Mesothelial cell of epicardium (in vitro differentiated cells): Measurements from ENCODE around the gene ZSWIM3. TPM values are rescaled to one million over a fixed set of nuclear protein-coding genes. Genes with fewer than 3 reads are reported as not detected.

Experiments used
- DNase-seq, 2 experiments: peaks; one replicate each; pipeline ENCODE4 v3.0.0; 2021; ENCODE audit warnings: low spot score in 2 of 2; ENCODE audit not compliant: unreplicated experiment in 2 of 2
- H3K27ac Mint-ChIP-seq: 2 replicates; pipeline ENCODE4 v1.8.0; 2021; ENCODE audit warnings: mixed read lengths
- H3K27me3 Mint-ChIP-seq: 2 replicates; pipeline ENCODE4 v1.8.0; 2021; ENCODE audit warnings: low read depth, mixed read lengths
- H3K36me3 Mint-ChIP-seq: 2 replicates; pipeline ENCODE4 v1.8.0; 2021; ENCODE audit warnings: mixed read lengths
- H3K4me1 Mint-ChIP-seq: 2 replicates; pipeline ENCODE4 v1.8.0; 2021; ENCODE audit warnings: mixed read lengths
- H3K4me3 Mint-ChIP-seq: 2 replicates; pipeline ENCODE4 v1.8.0; 2021; ENCODE audit warnings: mild to moderate bottlenecking, moderate library complexity, mixed read lengths
- H3K9me3 Mint-ChIP-seq: 2 replicates; pipeline ENCODE4 v1.8.0; 2021; ENCODE audit warnings: mixed read lengths
- total RNA-seq: library from RNA; stranded (reverse); gene quantifications from 3 replicates; pipeline ENCODE4 v1.2.1, GENCODE V29; 2021
- TF ChIP-seq, protein P1 (sequence below): fragments of 200-600 bp; sonication (generic); IDR thresholded peaks from one replicate; pipeline ENCODE4 v1.5.0; 2021; ENCODE audit warnings: antibody characterized with exemption; ENCODE audit not compliant: unreplicated experiment

Gene ZSWIM3
- total RNA-seq, 1 donor from 2014 or later, result 4.6 TPM

DNA sequence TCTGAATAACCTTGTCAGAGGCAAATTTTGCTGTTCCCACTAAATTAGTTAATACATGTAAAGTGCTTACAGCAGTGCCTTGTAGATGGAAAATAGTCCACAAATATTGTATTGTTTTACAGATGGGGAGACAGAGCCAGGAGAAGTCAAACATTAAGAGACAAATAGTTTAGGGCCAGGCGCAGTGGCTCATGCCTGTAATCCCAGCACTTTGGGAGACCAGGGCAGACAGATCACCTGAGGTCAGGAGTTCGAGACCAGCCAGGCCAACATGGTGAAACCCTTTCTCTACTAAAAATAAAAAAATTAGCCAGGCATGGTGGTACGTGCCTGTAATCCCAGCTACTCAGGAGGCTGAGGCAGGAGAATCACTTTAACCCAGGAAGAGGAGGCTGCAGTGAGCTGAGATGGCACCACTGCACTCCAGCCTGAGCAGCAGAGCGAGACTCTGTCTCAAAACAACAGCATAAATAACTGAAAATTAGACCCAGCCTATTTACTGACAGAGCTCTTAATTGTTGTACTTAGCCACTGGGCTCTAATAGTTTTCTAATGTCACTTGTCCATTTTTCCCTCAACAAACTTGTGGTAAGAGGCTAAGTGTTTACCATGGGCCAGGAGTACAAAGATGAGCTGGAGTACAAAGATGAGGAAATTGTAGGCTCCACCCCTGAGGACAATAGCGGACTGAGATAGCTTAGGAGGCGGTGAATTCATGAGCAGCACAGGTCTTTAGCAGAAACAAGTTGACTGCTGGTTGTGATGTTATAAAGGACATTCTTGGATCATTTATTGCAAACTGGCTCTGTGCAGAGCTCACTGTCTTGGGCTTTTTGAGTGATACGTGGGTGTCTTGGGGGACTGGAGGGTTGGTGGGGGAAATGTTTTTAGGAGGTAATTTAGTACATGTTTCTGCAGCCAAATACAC is 6.4 kb downstream of the ZSWIM3 start:
- Mint-ChIP-seq H3K9me3 (no peaks in the 10 kb centered on the region), H3K27ac (no peak overlapping the region), H3K4me3 (no peak overlapping the region), H3K4me1 (peaks cover 10% of the 10 kb centered on the region), H3K27me3 (no peaks in the 10 kb centered on the region), H3K36me3 (no peaks in the 10 kb centered on the region)
- TF ChIP-seq, protein P1, sequence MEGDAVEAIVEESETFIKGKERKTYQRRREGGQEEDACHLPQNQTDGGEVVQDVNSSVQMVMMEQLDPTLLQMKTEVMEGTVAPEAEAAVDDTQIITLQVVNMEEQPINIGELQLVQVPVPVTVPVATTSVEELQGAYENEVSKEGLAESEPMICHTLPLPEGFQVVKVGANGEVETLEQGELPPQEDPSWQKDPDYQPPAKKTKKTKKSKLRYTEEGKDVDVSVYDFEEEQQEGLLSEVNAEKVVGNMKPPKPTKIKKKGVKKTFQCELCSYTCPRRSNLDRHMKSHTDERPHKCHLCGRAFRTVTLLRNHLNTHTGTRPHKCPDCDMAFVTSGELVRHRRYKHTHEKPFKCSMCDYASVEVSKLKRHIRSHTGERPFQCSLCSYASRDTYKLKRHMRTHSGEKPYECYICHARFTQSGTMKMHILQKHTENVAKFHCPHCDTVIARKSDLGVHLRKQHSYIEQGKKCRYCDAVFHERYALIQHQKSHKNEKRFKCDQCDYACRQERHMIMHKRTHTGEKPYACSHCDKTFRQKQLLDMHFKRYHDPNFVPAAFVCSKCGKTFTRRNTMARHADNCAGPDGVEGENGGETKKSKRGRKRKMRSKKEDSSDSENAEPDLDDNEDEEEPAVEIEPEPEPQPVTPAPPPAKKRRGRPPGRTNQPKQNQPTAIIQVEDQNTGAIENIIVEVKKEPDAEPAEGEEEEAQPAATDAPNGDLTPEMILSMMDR, result no peak
- no peak for DNase-seq

DNA sequence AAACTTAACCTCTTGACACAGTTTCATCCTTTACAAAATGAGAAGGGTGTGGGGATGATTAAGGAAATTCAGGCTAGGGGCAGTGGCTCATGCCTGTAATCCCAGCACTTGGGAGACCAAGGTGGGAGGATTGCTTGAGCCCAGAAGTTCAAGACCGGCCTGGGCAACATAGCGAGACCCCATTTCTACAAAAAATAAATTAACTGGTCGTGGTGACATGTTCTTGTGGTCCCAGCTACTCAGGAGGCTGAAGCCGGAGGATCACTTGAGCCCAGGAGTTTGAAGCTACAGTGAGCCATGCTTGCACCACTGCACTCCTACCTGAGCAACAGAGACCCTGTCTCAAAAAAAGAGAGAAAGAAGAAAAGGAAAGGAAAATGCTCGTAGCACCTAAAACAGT is 9.0 kb downstream of the ZSWIM3 start:
- no peaks in the 10 kb centered on the region for H3K4me1 Mint-ChIP-seq
- DNase-seq, result no peak

DNA sequence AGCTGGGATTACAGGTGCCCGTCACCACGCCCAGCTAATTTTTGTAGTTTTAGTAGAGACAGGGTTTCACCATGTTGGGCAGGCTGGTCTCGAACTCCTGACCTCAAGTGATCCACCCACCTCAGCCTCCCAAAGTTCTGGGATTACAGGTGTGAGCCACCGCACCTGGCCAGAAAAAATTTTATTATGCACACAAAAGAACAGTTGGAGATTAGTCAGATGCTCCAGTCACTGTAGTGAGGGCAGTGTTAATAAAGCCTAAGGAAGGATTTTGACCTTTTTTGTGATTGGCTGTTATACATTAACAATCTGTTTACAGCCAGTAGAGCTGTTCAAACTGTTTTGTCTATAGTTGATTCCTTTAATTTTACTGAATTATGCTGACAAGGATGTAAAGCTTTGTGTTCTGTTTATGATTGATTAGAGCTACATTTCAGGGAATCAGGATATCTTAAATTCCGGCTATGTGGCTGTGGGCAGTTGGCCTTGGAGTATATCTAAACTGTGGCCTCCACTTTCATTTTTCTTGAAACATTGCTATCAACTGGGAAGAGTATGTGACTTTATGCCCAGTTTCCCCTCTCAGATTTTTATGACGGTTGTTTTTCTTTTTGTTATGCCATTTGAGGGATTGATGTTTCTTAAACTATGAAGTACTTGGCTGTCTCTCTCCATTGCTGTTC is 9.9 kb downstream of the ZSWIM3 start:
- DNase-seq, result no peak
- Mint-ChIP-seq H3K4me1 (no peaks in the 10 kb centered on the region), H3K27ac (no peak overlapping the region), H3K9me3 (no peaks in the 10 kb centered on the region), H3K4me3 (no peak overlapping the region), H3K36me3 (peaks cover under 1% of the 10 kb centered on the region), H3K27me3 (no peaks in the 10 kb centered on the region)
- TF ChIP-seq, protein P1, result no peak

More for the DNA sequence above, 9.0 kb downstream of the ZSWIM3 start:
- H3K9me3 Mint-ChIP-seq, result no peaks in the 10 kb centered on the region
- no peaks in the 10 kb centered on the region for H3K36me3 Mint-ChIP-seq
- TF ChIP-seq, protein P1, result no peak
- H3K27ac Mint-ChIP-seq, result no peak overlapping the region
- no peak overlapping the region for H3K4me3 Mint-ChIP-seq
- no peaks in the 10 kb centered on the region for H3K27me3 Mint-ChIP-seq

DNA sequence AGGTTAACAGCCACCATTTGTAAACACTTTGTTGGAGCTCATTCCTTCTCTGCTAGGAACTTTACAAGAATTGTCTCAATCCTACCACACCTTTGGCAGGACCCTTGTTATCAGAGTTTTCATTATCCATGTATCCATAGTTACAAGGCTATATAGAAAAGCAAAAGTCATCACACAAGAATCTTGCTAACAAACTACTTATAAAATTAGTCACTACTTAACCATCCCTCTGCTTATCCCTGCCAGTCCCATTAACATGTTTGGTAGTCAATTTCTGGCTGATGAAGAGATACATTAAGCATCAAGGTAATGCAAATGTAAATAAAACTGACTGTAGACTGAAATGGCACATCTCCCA is 10.4 kb downstream of the ZSWIM3 start:
- Mint-ChIP-seq H3K36me3 (peaks cover 1% of the 10 kb centered on the region), H3K27ac (no peak overlapping the region), H3K9me3 (no peaks in the 10 kb centered on the region), H3K4me1 (no peaks in the 10 kb centered on the region), H3K27me3 (no peaks in the 10 kb centered on the region), H3K4me3 (no peak overlapping the region)
- TF ChIP-seq, protein P1, result no peak
- no peak for DNase-seq

DNA sequence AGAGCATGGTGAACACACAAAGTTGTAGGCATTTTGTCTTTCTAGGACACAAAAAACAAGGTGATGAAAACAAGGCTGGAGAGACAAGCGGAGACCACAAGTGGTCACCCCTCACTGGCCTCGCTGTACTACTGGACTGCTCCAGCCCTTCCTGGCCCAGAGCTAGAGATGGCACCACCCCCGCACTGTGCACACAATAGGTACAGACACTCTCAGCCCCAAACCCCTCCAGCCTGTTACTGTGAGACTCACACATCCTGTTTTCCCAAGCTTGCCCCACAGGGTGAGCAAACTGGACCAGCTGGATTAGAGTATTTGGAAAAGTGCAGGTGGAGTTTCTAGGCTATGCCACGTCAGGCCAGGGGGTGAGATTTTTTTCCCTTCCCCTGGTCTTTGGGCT is 15.2 kb downstream of the ZSWIM3 start:
- DNase-seq, result no peak
- Mint-ChIP-seq H3K4me1 (no peaks in the 10 kb centered on the region), H3K27ac (no peak overlapping the region), H3K4me3 (no peak overlapping the region), H3K36me3 (peaks cover 1% of the 10 kb centered on the region), H3K9me3 (no peaks in the 10 kb centered on the region), H3K27me3 (no peaks in the 10 kb centered on the region)
- TF ChIP-seq, protein P1, result no peak
